Stimulated activated naive CD4-positive, alpha-beta T cell treated with Interleukin-2 at 50 U/mL for 16 hours (primary cell): ENCODE measurements around the gene NME9.
"Not testable (repeated sequence)": the region's sequence is repeated elsewhere in the genome, so short reads cannot be mapped to it uniquely, and the experiment has no call there.

Experiments
- DNase-seq: peaks from one replicate; lab custom pipeline; 2025; lab: John Stamatoyannopoulos, UW

Gene NME9, protein sequence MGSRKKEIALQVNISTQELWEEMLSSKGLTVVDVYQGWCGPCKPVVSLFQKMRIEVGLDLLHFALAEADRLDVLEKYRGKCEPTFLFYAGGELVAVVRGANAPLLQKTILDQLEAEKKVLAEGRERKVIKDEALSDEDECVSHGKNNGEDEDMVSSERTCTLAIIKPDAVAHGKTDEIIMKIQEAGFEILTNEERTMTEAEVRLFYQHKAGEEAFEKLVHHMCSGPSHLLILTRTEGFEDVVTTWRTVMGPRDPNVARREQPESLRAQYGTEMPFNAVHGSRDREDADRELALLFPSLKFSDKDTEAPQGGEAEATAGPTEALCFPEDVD

DNA sequence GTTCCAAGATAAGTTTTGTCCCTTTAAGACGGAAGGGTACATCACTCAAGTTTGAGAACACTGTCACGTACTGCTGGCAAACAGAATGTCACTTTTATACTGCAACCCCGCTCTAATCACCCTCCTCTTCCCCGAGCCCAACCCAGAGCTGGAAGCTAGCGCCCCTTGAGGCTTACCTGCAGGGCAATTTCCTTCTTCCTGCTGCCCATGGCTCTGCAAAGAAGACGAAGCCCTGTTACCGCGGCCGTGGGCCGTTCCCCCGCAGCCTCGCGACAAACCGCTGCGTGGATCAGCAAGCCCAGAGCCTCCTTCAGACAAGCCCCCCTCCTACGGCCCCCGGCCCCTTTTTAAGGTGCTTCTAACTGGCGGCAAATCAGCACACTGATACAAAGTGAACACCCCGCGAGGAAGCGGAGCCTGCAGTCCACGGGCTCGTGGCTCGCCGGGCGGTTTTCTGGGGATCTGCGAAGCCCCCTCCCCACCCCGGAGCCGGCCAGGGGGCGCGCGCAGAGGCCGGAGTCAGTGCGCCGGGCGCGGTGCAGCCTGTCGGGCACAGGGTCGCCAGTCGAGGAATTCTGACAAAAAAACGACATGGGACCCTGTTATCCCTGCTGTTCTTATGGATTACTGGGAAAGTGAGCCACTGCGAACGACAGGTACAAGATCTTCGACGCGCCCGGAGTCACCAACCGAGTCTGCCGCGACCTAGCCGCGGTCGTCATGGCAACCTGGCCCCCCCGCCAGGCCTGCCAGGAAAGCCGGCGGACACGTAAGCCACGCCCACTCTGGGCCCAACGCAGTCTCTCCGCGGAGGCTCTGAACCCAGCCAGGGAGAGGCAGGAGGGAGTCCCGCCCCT is at the start of gene NME9:
TSS of gene NME9 (minus strand) at position 725 of the 857 bp plus-strand sequence. CDS start at position 209, 516 bp downstream.
- peak; percentile 86 for DNase-seq

DNA sequence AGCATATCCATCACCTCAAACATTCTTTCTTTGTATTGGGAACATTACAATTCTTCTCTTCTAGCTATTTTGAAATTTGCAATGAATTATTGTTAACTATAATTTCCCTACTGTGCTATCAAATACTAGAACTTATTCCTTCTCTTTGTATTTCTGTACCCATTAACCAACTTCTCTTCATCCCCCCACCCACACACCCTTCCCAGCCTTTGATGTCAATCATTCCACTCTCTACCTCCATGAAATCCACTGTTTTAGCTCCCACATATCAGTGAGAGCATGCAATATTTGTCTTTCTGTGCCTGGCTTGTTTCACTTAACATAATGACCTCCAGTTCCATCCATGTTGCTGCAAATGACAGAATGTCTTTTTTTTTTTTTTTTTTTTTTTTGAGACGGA is 49.3 kb upstream of the NME9 start:
- no peak for DNase-seq

DNA sequence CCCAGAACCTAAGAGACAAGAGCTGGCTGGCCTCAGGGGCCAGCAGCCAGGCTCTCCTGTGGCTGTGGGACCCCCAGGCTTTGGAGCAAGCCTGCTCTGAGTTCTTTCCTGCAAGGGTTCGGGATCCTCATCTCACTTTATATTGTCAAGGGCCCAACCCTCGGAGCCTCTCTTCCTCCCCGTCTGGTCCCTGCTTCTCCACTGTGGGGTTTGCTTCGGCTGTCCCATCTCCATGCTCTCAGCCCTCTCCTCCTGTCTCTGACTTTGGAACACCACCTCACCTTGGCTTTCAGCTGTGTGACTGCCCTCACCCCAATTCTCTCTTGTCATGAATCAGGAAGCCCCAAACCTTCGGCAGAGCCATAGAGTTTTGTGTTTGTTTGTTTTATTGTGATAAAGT is 48.7 kb upstream of the NME9 start:
- DNase-seq = no peak

- DNase-seq = no peak
These were observed 48.2 kb upstream of the NME9 start for GRCh38 chr3:138377804-138378203.

GRCh38 chr3:138377212-138377611 is 47.6 kb upstream of the NME9 start:
- DNase-seq = not testable (repeated sequence)

DNA sequence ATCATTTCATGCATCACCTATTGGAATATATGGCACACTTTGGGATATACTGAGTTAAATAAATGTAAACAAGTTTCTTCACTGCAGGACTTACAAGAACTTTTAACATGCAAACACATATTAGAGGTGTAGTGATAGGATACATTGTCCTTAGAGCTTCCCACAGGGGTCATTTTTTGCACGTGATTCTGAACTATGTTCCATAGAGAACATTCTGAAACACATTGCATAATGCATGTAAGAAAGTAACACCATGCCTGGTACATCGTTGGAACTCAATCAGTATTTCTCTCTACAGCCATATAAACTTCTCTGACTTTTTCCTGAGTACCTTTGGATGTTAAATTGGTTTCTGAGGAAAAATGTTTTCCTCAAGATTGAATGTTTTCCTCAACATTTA is 47.0 kb upstream of the NME9 start:
- no peak for DNase-seq

- DNase-seq = no peak
These were observed 45.8 kb upstream of the NME9 start for GRCh38 chr3:138375447-138375846.

- no peak for DNase-seq
These were observed 45.0 kb upstream of the NME9 start for GRCh38 chr3:138374573-138375134.

DNA sequence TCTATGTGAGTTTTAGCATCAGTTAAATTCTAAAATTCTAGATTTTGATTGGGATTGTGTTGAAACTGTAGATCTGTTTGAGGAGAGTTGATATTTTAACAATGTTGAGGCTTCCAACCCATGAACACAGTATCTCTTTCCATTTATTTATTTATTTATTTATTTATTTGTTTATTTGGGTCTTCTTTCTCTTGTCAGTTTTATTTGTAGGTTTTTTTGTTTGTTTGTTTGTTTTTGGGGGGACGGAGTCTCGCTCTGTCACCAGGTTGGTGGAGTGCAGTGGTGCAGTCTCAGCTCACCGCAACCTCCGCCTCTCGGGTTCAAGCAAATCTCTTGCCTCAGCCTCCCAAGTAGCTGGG is 44.1 kb upstream of the NME9 start:
- DNase-seq = no peak

DNA sequence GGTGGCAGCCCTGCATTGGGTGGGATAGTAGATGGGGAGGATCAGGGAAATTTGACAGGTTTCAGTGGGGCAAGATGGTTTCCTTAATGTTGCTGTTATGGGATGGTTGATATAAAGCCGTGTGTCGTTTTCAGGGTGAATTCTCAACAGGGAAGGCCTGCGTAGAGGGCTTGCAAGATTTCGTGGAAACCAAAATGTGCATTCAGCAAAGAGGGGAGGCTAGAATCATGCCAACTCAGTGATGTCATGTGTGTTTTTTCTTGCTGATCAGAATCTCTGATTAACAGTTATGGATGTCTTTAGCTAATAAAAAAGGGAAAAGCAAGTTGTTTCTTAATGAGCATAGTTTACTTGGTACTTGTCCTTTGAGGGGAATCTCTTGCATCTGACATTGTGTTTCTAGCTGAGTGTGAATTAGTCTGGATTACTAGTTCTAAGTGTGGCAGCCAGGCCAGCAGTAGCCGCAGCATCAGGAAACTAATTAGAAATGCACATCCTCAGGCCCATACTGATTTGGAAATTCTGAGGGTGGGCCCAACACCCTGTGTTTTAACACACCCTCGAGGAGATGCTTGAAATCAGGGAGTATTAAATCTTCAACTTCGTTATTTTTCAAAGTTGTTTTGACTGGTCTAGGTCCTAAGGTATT is 43.6 kb upstream of the NME9 start:
- DNase-seq = no peak

- DNase-seq = no peak
These were observed 41.7 kb upstream of the NME9 start for GRCh38 chr3:138371070-138371965.

- DNase-seq = no peak
These were observed 40.7 kb upstream of the NME9 start for GRCh38 chr3:138370321-138370720.

GRCh38 chr3:138369151-138369900 is 39.7 kb upstream of the NME9 start:
- no peak for DNase-seq

DNA sequence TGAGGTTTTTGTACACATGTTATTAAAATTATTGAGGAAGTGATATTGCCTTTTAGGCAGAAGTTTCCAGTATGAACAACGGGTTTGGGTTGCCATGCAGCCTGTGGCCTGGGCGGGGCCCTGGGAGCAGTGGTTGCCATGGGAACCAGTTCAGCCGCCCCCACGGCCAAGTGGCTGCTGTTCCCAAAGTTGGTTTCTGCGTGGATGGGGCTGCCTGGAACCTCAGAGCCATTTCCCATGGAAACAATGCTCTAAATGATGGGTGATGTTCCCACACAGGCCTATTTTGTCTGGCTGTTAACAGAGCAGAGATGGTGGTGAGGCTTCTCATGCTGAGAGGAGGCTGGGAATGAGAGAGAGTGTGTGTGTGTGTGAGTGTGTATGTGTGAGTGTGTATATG is 38.3 kb upstream of the NME9 start:
- DNase-seq = no peak

- no peak for DNase-seq
These were observed 37.7 kb upstream of the NME9 start for GRCh38 chr3:138367326-138367850.

DNA sequence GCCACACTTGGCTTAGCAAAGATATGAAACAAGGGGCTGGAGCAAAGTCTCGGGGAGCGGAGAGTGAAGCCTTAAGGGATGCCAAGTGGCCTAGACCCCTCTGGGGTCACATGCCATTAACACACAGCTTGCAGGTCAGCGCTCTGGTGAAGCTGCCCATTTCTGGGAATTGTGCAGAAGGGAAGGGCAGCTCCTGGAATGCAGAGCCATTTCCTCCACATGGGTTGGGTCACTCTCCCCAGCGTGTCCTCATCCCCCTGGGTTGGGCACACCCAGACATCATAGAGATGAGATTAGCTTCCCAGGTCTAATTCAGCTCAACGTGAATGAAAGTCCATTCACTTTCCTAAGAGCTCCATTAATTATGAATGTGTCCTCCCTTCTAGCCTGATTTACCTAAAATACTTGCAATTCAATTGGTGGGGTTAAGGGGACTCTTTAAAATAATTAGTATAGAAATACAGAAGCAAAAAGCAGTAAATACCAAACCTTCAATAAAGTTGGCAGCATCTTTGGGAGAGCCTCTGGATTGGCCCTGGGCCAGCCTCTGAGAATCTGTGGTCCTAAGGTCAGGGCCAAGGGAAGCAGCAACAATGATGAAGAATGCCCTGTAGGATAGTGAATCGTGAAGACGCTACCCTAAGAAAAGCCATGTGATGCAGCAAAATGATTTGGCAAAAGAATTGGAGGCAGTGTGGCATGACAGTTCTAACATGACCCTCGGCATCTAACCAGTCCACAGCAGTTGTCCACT is 36.5 kb upstream of the NME9 start:
- no peak for DNase-seq

DNA sequence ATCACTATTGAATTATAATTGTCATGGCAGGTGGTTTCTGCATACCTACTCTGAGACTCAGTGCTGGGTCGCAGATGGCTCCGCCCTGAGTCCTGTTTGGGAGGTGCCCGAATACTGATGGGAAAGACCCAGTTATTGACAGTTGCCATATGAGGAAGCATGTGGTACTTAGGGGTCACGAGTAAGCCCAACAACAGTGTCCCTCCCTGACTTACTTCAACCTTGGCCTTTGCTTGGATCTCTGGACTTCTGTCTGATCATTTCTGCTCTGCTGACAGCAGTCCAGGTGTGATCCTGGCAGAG is 35.6 kb upstream of the NME9 start:
- no peak for DNase-seq

DNA sequence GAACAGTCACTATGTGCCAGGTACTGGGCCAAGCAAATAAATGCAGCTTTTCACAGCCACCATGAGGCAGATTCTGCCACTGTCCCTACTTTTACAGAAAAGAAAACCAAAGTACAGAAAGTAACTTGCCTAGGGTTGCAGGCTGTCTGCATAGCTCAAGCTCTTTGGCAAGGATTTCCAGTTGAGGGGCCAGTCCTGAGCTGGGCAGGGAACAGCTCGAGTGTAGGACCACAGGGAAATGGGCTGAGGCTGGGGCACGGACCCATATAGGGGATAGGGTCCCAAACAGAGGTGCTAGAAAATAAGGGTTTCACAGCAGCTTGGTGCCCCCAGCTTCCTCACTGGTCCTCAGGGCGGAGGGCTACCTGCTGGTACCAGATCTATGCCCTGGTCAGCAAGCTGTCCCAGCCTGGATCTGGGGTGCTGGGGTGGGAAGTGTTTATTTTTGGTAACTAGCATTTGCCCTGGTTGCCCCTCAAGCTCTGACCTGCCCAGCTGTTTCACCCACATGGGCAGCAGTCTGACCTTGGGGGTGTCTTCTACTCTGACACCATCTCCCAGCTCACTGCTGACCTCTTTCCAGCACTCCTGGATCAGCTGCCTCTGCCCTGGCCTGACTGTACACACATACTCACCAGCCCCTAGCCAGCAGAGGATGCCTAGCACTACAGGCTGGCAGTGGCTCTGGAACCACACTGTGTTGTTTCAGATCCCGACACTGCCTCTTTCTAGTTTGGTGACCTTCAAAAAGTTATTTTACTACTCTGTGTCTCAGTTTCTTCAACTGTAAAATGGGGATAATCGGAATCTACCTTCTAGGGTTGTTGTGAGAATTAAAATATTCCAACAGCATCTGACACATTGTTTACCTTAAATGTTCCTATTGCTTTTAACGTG is 35.0 kb upstream of the NME9 start:
- no peak for DNase-seq

DNA sequence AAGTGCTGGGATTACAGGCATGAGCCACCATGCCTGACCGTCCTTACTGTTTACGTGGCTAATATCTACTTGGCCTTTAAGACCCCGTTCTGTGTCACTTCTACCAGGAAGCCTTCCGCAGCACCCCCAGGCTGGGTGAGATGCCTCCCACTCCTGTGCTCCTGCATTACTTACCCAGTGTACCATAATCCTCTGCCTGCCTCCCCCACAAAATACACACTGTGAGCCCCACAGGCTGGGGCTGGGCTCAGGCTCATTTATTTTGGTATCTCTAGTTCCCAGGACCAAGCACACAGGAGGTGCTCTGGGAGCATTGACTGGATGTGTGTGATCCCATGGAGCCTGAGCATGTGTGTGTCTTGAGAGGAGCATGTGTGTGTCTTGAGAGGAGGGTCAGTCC is 33.7 kb upstream of the NME9 start:
- DNase-seq = no peak
